BLaER1 treated with 17β-estradiol and CSF1 and Interleukin-3, amounts not matched to agents 10 nM and 100 nM (cell line): ENCODE data around the gene METTL24.

ENCODE experiments used
- H3K27ac ChIP-seq, 11 experiments: shearing (Covaris generic); formaldehyde crosslinking; 2 replicates each; pipeline ENCODE4 v1.8.1; 2022
- H3K27me3 ChIP-seq, 11 experiments: shearing (Covaris generic); formaldehyde crosslinking; 2 replicates each; pipeline ENCODE4 v1.8.1; 2022
- H3K36me3 ChIP-seq, 11 experiments: shearing (Covaris generic); formaldehyde crosslinking; 2 replicates each; pipeline ENCODE4 v1.8.1; 2022
- H3K4me1 ChIP-seq, 10 experiments: shearing (Covaris generic); formaldehyde crosslinking; 2 replicates each; pipeline ENCODE4 v1.8.1; 2022
- H3K4me2 ChIP-seq, 11 experiments: shearing (Covaris generic); formaldehyde crosslinking; 2 replicates each; pipeline ENCODE4 v1.8.1; 2022
- H3K4me3 ChIP-seq, 10 experiments: shearing (Covaris generic); formaldehyde crosslinking; 2 replicates each; pipeline ENCODE4 v1.8.1; 2022
- H3K9ac ChIP-seq, 11 experiments: shearing (Covaris generic); formaldehyde crosslinking; 2 replicates each; pipeline ENCODE4 v1.8.1; 2022
- H3K9me3 ChIP-seq, 11 experiments: shearing (Covaris generic); formaldehyde crosslinking; replicated peaks in 1 of 11; 2 replicates each; pipeline ENCODE4 v1.8.1; 2022
- H4K20me1 ChIP-seq, 11 experiments: shearing (Covaris generic); formaldehyde crosslinking; 2 replicates each; pipeline ENCODE4 v1.8.1; 2022
- Cebpa-rat ChIP-seq, 11 experiments: shearing (Covaris generic); IDR thresholded peaks; 2 replicates each; pipeline ENCODE4 v1.8.1; 2022

The METTL24 gene

DNA sequence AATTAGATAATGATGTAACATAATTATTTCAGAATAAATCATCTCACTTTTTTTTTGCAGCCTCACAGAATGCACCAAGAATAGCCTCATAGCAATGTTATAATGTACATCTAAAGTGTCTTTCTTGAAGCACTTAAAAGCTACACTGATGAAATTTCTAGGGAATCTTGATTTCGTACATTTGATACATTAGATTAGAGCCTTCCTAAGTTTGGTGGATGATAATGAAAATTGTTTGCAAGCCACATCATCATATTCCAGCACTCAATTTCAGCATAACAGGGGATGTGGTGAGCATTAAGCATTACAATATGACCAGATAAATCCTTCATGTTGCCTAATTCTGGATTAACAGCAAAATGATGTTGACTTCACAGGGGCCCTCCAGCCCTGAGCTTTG lies 9.7 kb upstream of the METTL24 start:
- TF ChIP-seq Cebpa-rat (IDR thresholded peaks at IDR 0.05), result no peak
- Histone ChIP-seq H3K27me3 (no peaks in the 10 kb centered on the region), H3K9me3 (no peaks in the 10 kb centered on the region)

DNA sequence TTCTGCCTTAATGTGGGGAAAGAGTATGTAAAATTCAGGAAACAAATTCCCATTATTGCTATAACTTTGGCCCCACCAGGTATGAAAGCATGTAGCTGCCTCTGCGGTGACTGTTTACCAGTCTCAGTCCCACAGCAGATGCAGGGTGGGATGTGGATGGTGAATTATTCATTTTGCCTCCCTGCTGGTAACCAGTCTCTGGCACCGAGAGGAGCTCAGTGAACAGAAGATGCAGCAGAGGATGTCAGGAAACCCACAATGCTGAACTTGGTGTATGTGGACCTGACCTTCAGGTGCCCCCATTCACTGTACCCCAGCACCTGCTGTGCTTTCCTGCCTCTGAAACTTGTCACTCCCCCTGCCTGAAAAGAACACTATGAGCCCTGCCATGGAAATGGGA lies 8.8 kb upstream of the METTL24 start:
- Histone ChIP-seq H3K9ac (no peak overlapping the region), H3K4me3 (no peak overlapping the region), H3K4me1 (peaks cover 0 to 17% (median 12%) of the 10 kb centered on the region in 10 experiments; a peak in 8 of 20 replicates), H3K4me2 (no peak overlapping the region), H4K20me1 (no peaks in the 10 kb centered on the region), H3K36me3 (no peaks in the 10 kb centered on the region), H3K9me3 (no peaks in the 10 kb centered on the region), H3K27me3 (no peaks in the 10 kb centered on the region), H3K27ac (no peak overlapping the region)
- no peak for TF ChIP-seq Cebpa-rat (IDR thresholded peaks at IDR 0.05)

More for the DNA sequence above, 9.7 kb upstream of the METTL24 start:
- H3K4me1 ChIP-seq, result peaks cover 0 to 17% (median 12%) of the 10 kb centered on the region in 10 experiments; a peak in 8 of 20 replicates
- no peaks in the 10 kb centered on the region for H4K20me1 ChIP-seq
- H3K36me3 ChIP-seq, result no peaks in the 10 kb centered on the region
- no peak overlapping the region for H3K9ac ChIP-seq
- no peak overlapping the region for H3K4me3 ChIP-seq
- H3K27ac ChIP-seq, result no peak overlapping the region
- no peak overlapping the region for H3K4me2 ChIP-seq

DNA sequence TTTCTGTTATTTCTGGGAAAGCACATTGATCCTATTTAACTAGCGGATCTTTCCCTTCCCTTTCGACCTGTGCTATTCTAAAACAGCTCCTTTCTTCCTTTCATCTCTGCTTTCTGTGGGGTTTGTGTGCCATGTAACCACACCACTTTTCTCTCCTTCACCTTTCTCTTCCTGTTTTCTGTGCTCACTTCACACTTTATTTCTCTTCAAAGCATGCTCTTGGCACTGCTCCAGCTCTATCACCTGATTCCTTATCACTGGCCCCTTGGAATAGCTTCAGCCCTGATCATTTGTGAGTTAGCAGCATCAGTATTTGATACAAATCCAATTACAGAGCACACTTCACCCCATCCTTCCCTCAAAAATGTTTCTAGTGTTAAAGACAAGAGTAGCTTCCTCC lies 8.1 kb upstream of the METTL24 start:
- Histone ChIP-seq H3K27ac (no peak overlapping the region), H3K4me3 (no peak overlapping the region), H3K4me2 (peak overlapping the region in 1 of 11 experiments; percentile 2; a peak in 1 of 22 replicates), H3K9ac (no peak overlapping the region), H3K9me3 (peaks cover 0 to 4% (median 0%) of the 10 kb centered on the region in 11 experiments; a peak in 3 of 22 replicates), H3K36me3 (no peaks in the 10 kb centered on the region), H4K20me1 (no peaks in the 10 kb centered on the region), H3K4me1 (peaks cover 0 to 17% (median 12%) of the 10 kb centered on the region in 10 experiments; a peak in 8 of 20 replicates), H3K27me3 (no peaks in the 10 kb centered on the region)
- no peak for TF ChIP-seq Cebpa-rat (IDR thresholded peaks at IDR 0.05)

DNA sequence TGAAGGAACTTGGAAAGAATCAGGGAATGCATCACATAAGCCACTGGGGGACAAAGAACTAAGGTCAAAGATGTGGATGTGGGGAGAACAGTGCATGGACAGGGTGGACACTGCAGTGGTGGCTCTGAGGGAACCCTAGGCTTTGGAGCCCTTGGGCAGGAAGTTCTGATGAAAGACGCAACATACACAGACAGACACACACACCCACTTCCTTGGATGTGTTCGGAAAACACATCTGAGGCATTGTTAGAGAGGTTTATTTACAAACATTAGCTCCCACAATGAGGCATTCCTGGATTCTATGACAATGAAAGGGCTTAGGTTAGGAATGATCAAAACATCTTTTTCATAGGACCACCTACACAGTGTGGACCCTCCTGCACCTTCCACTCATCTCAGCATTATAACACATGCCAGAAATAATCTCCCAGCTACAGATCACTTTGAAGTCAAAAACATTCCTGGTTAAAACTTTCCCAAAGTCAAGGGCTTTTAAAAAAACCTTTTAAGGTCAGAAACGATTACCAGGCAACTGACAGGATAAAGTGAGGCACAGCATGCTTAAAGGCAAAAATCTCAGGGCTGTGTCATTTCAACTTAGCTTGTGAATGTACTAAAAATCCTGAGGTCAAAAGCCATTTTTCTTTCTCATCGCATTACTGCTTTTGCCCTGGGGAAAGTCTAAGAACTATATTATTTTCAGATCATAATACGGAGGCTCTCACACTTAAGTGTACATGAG lies 6.4 kb upstream of the METTL24 start:
- Histone ChIP-seq H3K27ac (no peak overlapping the region), H3K9me3 (peaks cover 0 to 8% (median under 1%) of the 10 kb centered on the region in 11 experiments; a peak in 3 of 22 replicates), H3K4me1 (peaks cover 0 to 5% (median 3%) of the 10 kb centered on the region in 10 experiments; a peak in 8 of 20 replicates), H3K9ac (no peak overlapping the region), H3K4me2 (no peak overlapping the region), H3K27me3 (peaks cover 7 to 14% (median 9%) of the 10 kb centered on the region in 11 experiments), H3K4me3 (no peak overlapping the region), H3K36me3 (no peaks in the 10 kb centered on the region), H4K20me1 (no peaks in the 10 kb centered on the region)
- TF ChIP-seq Cebpa-rat (IDR thresholded peaks at IDR 0.05), result no peak

DNA sequence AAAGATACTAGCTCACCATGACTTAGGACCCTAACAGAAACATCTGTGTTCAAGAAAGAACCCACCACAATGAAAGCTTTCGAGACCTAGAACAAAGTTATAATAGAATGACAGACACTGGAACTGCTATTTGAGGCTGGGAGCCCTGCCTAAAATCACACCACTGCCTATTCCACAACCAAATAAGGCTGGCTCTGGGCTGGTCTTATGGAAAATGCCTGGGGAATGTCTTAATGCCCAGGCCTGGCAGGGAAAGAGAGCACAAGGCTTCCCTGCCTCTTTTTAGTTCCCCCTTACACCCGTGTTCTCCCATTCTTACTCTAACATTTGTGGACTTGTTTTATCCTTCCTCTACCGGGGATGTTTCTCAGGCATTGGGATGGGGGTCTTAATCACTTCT lies 5.6 kb upstream of the METTL24 start:
- no peak overlapping the region for H3K9ac ChIP-seq
- H3K36me3 ChIP-seq, result no peaks in the 10 kb centered on the region; a peak in 2 of 22 replicates
- no peaks in the 10 kb centered on the region for H4K20me1 ChIP-seq
- no peak for TF ChIP-seq Cebpa-rat (IDR thresholded peaks at IDR 0.05)
- peaks cover 15 to 21% (median 17%) of the 10 kb centered on the region in 11 experiments for H3K27me3 ChIP-seq
- no peak overlapping the region for H3K4me2 ChIP-seq
- peaks cover 7 to 15% (median 9%) of the 10 kb centered on the region in 11 experiments; a peak in 17 of 22 replicates for H3K9me3 ChIP-seq
- H3K4me1 ChIP-seq, result no peaks in the 10 kb centered on the region
- no peak overlapping the region for H3K4me3 ChIP-seq
- H3K27ac ChIP-seq, result no peak overlapping the region

DNA sequence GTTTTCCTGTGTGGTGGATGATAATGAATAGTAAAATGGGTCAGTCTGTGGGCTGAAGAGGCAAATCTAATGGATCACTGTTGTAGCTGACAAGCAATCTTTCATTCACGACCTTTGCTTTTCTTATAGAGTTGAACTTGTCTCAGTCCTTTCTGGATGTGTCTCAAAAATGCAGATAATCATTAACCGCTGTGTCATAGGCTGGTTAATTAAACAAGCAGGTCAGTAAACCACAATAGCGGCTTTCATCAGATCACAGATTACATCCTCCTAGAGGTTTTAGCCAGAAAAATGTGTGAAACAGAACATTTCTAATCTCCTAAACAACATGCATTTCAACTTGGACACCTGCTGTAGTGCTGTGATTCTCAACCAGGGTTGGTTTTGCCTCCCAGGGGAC lies 2.5 kb upstream of the METTL24 start:
- TF ChIP-seq Cebpa-rat (IDR thresholded peaks at IDR 0.05), result no peak
- H3K9me3 ChIP-seq, result peaks cover 29 to 39% (median 35%) of the 10 kb centered on the region in 11 experiments
- no peak overlapping the region for H3K27ac ChIP-seq
- H3K4me2 ChIP-seq, result no peak overlapping the region
- H4K20me1 ChIP-seq, result no peaks in the 10 kb centered on the region
- no peak overlapping the region for H3K9ac ChIP-seq
- H3K4me3 ChIP-seq, result no peak overlapping the region
- H3K27me3 ChIP-seq, result peaks cover 45 to 52% (median 47%) of the 10 kb centered on the region in 11 experiments
- peaks cover 0 to 6% (median 0%) of the 10 kb centered on the region in 11 experiments; a peak in 2 of 22 replicates for H3K36me3 ChIP-seq
- peaks cover 0 to 10% (median 7%) of the 10 kb centered on the region in 10 experiments; a peak in 8 of 20 replicates for H3K4me1 ChIP-seq

DNA sequence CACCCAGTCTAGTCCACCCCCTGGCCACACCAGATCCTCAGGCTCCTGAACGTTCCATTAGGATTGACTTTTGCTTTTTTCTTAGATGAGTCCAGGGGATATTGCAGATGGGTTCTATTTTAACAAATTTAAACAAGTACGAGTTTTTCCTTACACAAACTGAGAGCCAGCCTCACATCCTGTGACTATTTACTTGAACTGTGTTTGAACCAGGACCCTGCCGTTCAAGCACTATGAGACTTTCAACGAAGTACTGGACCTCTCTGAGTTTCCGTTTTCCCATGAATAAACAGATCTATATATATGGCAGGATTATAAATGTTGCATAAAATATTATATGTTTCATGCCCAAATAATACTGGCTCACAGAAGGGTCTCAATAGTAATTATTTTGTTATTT lies 1.4 kb upstream of the METTL24 start:
- Histone ChIP-seq H3K27me3 (peaks cover 45 to 61% (median 54%) of the 10 kb centered on the region in 11 experiments), H3K4me2 (no peak overlapping the region), H3K9me3 (peaks cover 29 to 40% (median 35%) of the 10 kb centered on the region in 11 experiments), H4K20me1 (no peaks in the 10 kb centered on the region), H3K4me1 (peaks cover 0 to 10% (median 7%) of the 10 kb centered on the region in 10 experiments; a peak in 8 of 20 replicates), H3K27ac (no peak overlapping the region), H3K36me3 (peaks cover 0 to 6% (median 0%) of the 10 kb centered on the region in 11 experiments; a peak in 2 of 22 replicates), H3K9ac (no peak overlapping the region), H3K4me3 (no peak overlapping the region)
- no peak for TF ChIP-seq Cebpa-rat (IDR thresholded peaks at IDR 0.05)

DNA sequence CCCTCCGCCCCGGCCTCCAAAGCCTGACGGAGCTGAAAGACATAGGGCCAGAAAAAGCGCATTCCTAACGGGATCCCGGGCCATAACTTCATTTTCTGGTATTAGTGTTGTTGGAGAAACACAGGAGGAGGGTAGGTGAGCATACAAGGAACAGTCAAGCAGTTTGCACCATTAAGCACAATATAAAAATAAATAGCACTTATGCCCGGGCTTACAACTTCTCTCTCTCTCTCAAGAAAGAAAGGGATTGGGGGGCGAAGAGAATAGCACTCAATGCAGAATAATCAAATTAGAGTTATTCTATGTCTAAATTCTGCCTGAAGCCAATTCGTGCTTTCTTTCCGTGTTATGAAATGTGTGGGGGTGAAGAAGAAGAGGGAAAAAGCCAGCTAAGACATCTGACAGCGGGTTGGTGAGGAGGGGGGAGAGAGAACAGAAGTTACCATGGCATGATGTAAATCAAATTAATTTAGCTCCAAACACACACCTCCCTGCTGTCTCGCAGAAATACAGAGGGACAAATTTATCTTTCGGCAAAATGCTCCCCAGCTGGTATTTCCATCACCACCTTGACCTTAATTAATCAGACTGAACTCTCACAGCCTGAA lies 508 bp upstream of the METTL24 start:
- Histone ChIP-seq H3K4me2 (peak overlapping the region; percentile 65 to 92 (median 83)), H3K4me1 (peaks cover 0 to 10% (median 7%) of the 10 kb centered on the region in 10 experiments; a peak in 8 of 20 replicates), H3K9ac (no peak overlapping the region; a peak in 1 of 22 replicates), H3K9me3 (peaks cover 29 to 40% (median 35%) of the 10 kb centered on the region in 11 experiments), H3K27me3 (peaks cover 45 to 61% (median 54%) of the 10 kb centered on the region in 11 experiments), H3K4me3 (peak overlapping the region; percentile 47 to 70 (median 58); a peak in 18 of 20 replicates), H3K27ac (no peak overlapping the region), H4K20me1 (no peaks in the 10 kb centered on the region), H3K36me3 (peaks cover 0 to 6% (median 0%) of the 10 kb centered on the region in 11 experiments; a peak in 2 of 22 replicates)
- no peak for TF ChIP-seq Cebpa-rat (IDR thresholded peaks at IDR 0.05)

DNA sequence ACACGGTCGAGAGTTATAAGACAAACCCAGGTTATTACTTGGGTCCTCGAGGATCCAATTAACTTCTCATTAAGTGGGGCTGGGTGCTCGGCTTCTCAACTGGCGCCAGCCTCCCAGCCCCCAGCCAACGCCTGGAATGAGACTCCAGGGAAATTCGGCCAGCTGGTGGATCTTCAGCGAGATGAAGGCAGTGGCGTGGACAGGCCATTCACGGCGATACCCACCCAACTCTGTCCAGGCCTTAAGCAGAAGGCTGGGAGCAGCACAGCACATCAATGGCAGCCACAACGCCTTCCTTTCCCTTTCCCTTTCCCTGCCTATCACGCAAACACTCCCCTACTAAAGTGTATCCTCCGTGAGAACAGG lies 868 bp downstream of the METTL24 start:
- peak overlapping the region in 9 of 11 experiments; percentile 65 to 92 (median 83); a peak in 14 of 22 replicates for H3K4me2 ChIP-seq
- H3K4me1 ChIP-seq, result peaks cover 0 to 10% (median 7%) of the 10 kb centered on the region in 10 experiments; a peak in 8 of 20 replicates
- H4K20me1 ChIP-seq, result no peaks in the 10 kb centered on the region
- H3K27ac ChIP-seq, result no peak overlapping the region
- H3K9ac ChIP-seq, result no peak overlapping the region
- peak overlapping the region; percentile 47 to 70 (median 58); a peak in 16 of 20 replicates for H3K4me3 ChIP-seq
- TF ChIP-seq Cebpa-rat (IDR thresholded peaks at IDR 0.05), result no peak
- H3K36me3 ChIP-seq, result peaks cover 0 to 6% (median 0%) of the 10 kb centered on the region in 11 experiments; a peak in 2 of 22 replicates
- peaks cover 45 to 61% (median 54%) of the 10 kb centered on the region in 11 experiments for H3K27me3 ChIP-seq
- H3K9me3 ChIP-seq, result peaks cover 29 to 40% (median 35%) of the 10 kb centered on the region in 11 experiments
